Measurements from ENCODE around the gene TMEM145. TPM values are rescaled to one million over a fixed set of nuclear protein-coding genes. Genes with fewer than 3 reads are reported as not detected.

The TMEM145 gene
- total RNA-seq, 1 donor from 2014 or later, result 0.26 TPM

- H3K36me3 ChIP-seq (ENCODE audit: control insufficient read depth, insufficient read depth, low read length), result peaks cover 64% of the 10 kb centered on the region
- FAIRE-seq (no peak), DNase-seq (ENCODE audit: low read depth) (no peak)
- H3K4me3 ChIP-seq (ENCODE audit: low read depth, low read length), result no peak overlapping the region
- no peak for TF ChIP-seq CTCF (IDR thresholded peaks at IDR 0.05; ENCODE audit: insufficient read depth, low read length, severe bottlenecking)
- H3K27me3 ChIP-seq (ENCODE audit: control insufficient read depth, insufficient read depth, low read length), result no peaks in the 10 kb centered on the region
Measured at GRCh38 chr19:42289556-42290041, 23.5 kb upstream of the TMEM145 start.

GRCh38 chr19:42290136-42290522, 23.0 kb upstream of the TMEM145 start:
- no peak for FAIRE-seq
- no peak overlapping the region for H3K4me3 ChIP-seq (ENCODE audit: low read depth, low read length)
- peaks cover 65% of the 10 kb centered on the region for H3K36me3 ChIP-seq (ENCODE audit: control insufficient read depth, insufficient read depth, low read length)
- H3K27me3 ChIP-seq (ENCODE audit: control insufficient read depth, insufficient read depth, low read length), result no peaks in the 10 kb centered on the region
- DNase-seq (ENCODE audit: low read depth), result no peak
- no peak for TF ChIP-seq CTCF (IDR thresholded peaks at IDR 0.05; ENCODE audit: insufficient read depth, low read length, severe bottlenecking)

DNA sequence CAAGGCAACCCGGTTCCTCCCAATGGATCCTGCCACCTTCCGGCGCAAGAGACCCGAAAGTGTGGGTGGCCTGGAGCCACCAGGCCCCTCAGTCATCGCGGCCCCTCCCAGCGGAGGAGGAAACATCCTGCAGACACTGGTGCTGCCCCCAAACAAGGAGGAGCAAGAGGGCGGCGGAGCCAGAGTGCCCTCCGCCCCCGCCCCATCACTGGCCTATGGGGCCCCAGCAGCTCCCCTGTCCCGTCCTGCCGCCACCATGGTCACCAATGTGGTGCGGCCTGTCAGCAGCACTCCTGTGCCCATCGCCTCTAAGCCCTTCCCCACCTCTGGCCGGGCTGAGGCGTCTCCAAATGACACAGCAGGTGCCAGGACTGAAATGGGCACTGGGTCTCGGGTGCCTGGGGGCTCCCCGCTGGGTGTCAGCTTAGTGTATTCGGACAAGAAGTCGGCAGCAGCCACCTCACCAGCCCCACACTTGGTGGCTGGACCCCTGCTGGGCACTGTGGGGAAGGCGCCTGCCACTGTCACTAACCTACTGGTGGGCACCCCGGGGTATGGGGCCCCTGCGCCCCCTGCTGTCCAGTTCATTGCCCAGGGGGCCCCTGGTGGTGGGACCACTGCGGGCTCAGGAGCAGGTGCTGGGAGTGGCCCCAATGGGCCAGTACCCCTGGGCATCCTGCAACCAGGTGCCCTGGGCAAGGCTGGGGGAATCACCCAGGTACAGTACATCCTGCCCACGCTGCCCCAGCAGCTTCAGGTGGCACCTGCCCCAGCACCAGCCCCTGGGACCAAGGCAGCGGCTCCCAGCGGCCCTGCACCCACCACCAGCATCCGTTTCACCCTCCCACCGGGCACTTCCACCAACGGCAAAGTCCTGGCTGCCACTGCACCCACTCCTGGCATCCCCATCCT, 22.3 kb upstream of the TMEM145 start:
- Histone ChIP-seq H3K27me3 (ENCODE audit: control insufficient read depth, insufficient read depth, low read length) (no peaks in the 10 kb centered on the region), H3K4me3 (ENCODE audit: low read depth, low read length) (no peak overlapping the region), H3K36me3 (ENCODE audit: control insufficient read depth, insufficient read depth, low read length) (peaks cover 67% of the 10 kb centered on the region)
- DNase-seq (ENCODE audit: low read depth) (no peak), FAIRE-seq (no peak)
- TF ChIP-seq CTCF (IDR thresholded peaks at IDR 0.05; ENCODE audit: insufficient read depth, low read length, severe bottlenecking), result peak; percentile 60

DNA sequence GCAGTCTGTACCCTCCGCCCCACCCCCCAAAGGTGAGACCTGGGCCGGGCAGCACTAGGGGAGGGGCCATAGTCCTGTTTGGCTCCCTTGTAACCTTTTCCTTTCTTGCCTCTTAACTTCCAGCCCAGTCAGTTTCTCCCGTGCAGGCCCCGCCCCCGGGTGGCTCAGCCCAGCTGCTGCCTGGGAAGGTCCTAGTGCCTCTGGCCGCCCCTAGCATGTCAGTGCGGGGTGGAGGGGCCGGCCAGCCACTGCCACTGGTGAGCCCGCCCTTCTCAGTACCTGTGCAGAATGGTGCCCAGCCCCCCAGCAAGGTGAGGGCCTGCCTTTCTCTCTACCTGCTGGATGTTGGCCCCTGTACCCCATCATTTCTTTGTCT, 21.7 kb upstream of the TMEM145 start:
- H3K27me3 ChIP-seq (ENCODE audit: control insufficient read depth, insufficient read depth, low read length), result no peaks in the 10 kb centered on the region
- H3K36me3 ChIP-seq (ENCODE audit: control insufficient read depth, insufficient read depth, low read length), result peaks cover 67% of the 10 kb centered on the region
- H3K4me3 ChIP-seq (ENCODE audit: low read depth, low read length), result no peak overlapping the region
- no peak for FAIRE-seq
- no peak for DNase-seq (ENCODE audit: low read depth)
- no peak for TF ChIP-seq CTCF (IDR thresholded peaks at IDR 0.05; ENCODE audit: insufficient read depth, low read length, severe bottlenecking)

DNA sequence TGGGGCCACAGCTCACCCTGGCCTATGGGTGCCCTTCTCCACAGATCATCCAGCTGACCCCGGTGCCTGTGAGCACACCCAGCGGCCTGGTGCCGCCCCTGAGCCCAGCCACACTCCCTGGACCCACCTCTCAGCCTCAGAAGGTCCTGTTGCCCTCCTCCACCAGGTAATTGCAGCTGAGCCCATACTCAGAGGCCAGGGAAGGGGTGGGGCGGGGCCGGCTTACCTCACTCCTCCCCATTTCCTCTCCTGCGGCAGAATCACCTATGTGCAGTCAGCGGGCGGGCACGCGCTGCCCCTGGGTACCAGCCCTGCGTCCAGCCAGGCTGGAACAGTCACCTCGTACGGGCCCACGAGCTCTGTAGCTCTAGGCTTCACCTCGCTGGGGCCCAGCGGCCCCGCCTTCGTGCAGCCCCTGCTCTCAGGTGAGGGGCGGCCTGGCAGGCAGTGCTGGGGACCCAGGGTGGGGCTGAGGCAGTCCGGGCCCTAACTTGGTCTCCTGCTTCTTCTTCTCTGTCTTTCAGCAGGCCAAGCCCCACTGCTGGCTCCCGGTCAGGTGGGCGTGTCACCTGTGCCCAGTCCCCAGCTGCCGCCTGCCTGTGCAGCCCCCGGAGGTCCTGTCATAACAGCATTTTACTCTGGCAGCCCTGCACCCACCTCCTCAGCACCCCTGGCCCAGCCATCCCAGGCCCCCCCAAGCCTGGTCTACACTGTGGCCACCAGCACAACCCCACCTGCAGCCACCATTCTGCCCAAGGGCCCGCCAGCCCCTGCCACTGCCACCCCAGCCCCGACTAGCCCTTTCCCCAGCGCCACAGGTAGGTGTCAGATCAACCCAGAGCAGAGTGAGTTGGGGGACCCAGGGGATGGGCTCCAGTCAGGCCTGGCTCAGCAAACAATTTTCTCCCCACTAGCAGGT, 20.8 kb upstream of the TMEM145 start:
- FAIRE-seq, result no peak
- Histone ChIP-seq H3K4me3 (ENCODE audit: low read depth, low read length) (no peak overlapping the region), H3K27me3 (ENCODE audit: control insufficient read depth, insufficient read depth, low read length) (no peaks in the 10 kb centered on the region), H3K36me3 (ENCODE audit: control insufficient read depth, insufficient read depth, low read length) (peaks cover 64% of the 10 kb centered on the region)
- DNase-seq (ENCODE audit: low read depth), result no peak
- TF ChIP-seq CTCF (IDR thresholded peaks at IDR 0.05; ENCODE audit: insufficient read depth, low read length, severe bottlenecking), result no peak

Data from bronchial epithelial cell (primary cell).